ENCODE results near the gene PTPRG. TPM values are rescaled to one million over a fixed set of nuclear protein-coding genes. Genes with fewer than 3 reads are reported as not detected.

Gene PTPRG
- total and polyA plus RNA-seq, 2 donors (not counting 3 experiments of a cell fraction or from before 2014, with no cell fraction given) = 8.9 to 39.1 TPM

- H3K9ac ChIP-seq (replicated peaks; ENCODE audit: extremely low read depth, insufficient read depth, low read length) = no peak overlapping the region
- H2AFZ ChIP-seq (ENCODE audit: low read depth, low read length) = no peak overlapping the region
- no peak for TF ChIP-seq EZH2 (IDR thresholded peaks at IDR 0.05; ENCODE audit: borderline replicate concordance, low read depth, low read length, severe bottlenecking)
- no peak for TF ChIP-seq POLR2AphosphoS5 (IDR thresholded peaks at IDR 0.05; ENCODE audit: insufficient read depth, low read depth, low read length)
- TF ChIP-seq GATA2 (IDR thresholded peaks at IDR 0.05; ENCODE audit: insufficient read depth, insufficient read length, low read depth, low read length) = no peak
- H3K4me2 ChIP-seq (ENCODE audit: insufficient read depth, low read length) = no peak overlapping the region
- no peaks in the 10 kb centered on the region for H3K4me1 ChIP-seq (ENCODE audit: control insufficient read depth, extremely low read depth, insufficient read depth, low read length)
- dilution Hi-C loops (cut with MboI; ENCODE audit: extremely low pct_ligation_motif_present, low sequenced_read_pairs) (no loop called here), intact Hi-C loops (cut with micrococcal nuclease) (no loop called here)
- FAIRE-seq (no peak), DNase-seq (ENCODE audit: low read depth, low spot score) (no peak)
- no peak overlapping the region for H3K4me3 ChIP-seq (replicated peaks in 1 of 3; ENCODE audit: insufficient read depth in 1 of 3, low read depth in 1 of 3, low read length in 3 of 3)
- no peaks in the 10 kb centered on the region for H3K79me2 ChIP-seq (ENCODE audit: control insufficient read depth, insufficient read depth, low read length)
- POLR2A ChIA-PET = no interaction called here
- H3K27ac ChIP-seq (ENCODE audit: insufficient read depth, low read depth, low read length) = no peak overlapping the region
- CTCF ChIA-PET = no interaction called here
- BruUV-seq (replicated peaks) = no TSS peak
- H3K36me3 ChIP-seq (ENCODE audit: control insufficient read depth in 2 of 2, extremely low read depth in 1 of 2, insufficient read depth in 2 of 2, low read length in 2 of 2) = no peaks in the 10 kb centered on the region
- H3K27me3 ChIP-seq (ENCODE audit: control insufficient read depth in 2 of 2, insufficient read depth in 2 of 2, low read length in 2 of 2) = no peaks in the 10 kb centered on the region
- H4K20me1 ChIP-seq (replicated peaks; ENCODE audit: control insufficient read depth, extremely low read depth, insufficient read depth, low read length) = peaks cover 2% of the 10 kb centered on the region
- no peaks in the 10 kb centered on the region for H3K9me1 ChIP-seq (replicated peaks; ENCODE audit: control insufficient read depth, extremely low read depth, insufficient read depth, low read length)
- no peaks in the 10 kb centered on the region for H3K9me3 ChIP-seq (replicated peaks; ENCODE audit: control insufficient read depth, insufficient read depth, low read length)
Observed at GRCh38 chr3:61903074-61903473, 341.7 kb downstream of the PTPRG start.

- Histone ChIP-seq H3K9me1 (replicated peaks; ENCODE audit: control insufficient read depth, extremely low read depth, insufficient read depth, low read length) (no peaks in the 10 kb centered on the region), H3K9ac (replicated peaks; ENCODE audit: extremely low read depth, insufficient read depth, low read length) (no peak overlapping the region), H3K9me3 (replicated peaks; ENCODE audit: control insufficient read depth, insufficient read depth, low read length) (no peaks in the 10 kb centered on the region), H4K20me1 (replicated peaks; ENCODE audit: control insufficient read depth, extremely low read depth, insufficient read depth, low read length) (peaks cover 2% of the 10 kb centered on the region), H3K4me1 (ENCODE audit: control insufficient read depth, extremely low read depth, insufficient read depth, low read length) (no peaks in the 10 kb centered on the region), H3K4me3 (replicated peaks in 1 of 3; ENCODE audit: insufficient read depth in 1 of 3, low read depth in 1 of 3, low read length in 3 of 3) (no peak overlapping the region), H3K27ac (ENCODE audit: insufficient read depth, low read depth, low read length) (no peak overlapping the region), H3K27me3 (ENCODE audit: control insufficient read depth in 2 of 2, insufficient read depth in 2 of 2, low read length in 2 of 2) (no peaks in the 10 kb centered on the region), H2AFZ (ENCODE audit: low read depth, low read length) (no peak overlapping the region), H3K4me2 (ENCODE audit: insufficient read depth, low read length) (no peak overlapping the region), H3K36me3 (ENCODE audit: control insufficient read depth in 2 of 2, extremely low read depth in 1 of 2, insufficient read depth in 2 of 2, low read length in 2 of 2) (no peaks in the 10 kb centered on the region), H3K79me2 (ENCODE audit: control insufficient read depth, insufficient read depth, low read length) (no peaks in the 10 kb centered on the region)
- no TSS peak for BruUV-seq (replicated peaks)
- FAIRE-seq (no peak), DNase-seq (ENCODE audit: low read depth, low spot score) (peak; percentile 34)
- intact Hi-C loops (cut with micrococcal nuclease) (no loop called here), dilution Hi-C loops (cut with MboI; ENCODE audit: extremely low pct_ligation_motif_present, low sequenced_read_pairs) (no loop called here)
- POLR2A ChIA-PET = interaction anchor here (0.5 kb wide), 1 partner anchor 42 kb away, joined by 4 read pairs; no protein-coding TSS in a partner anchor
- CTCF ChIA-PET = interaction anchor here (1.2 to 1.7 kb wide), 3 partner anchors 10 to 146 kb away, joined by 3 to 5 read pairs (median 4); no protein-coding TSS in a partner anchor
- no peak for TF ChIP-seq POLR2AphosphoS5 (IDR thresholded peaks at IDR 0.05; ENCODE audit: insufficient read depth, low read depth, low read length)
- no peak for TF ChIP-seq MYC (IDR thresholded peaks at IDR 0.05; ENCODE audit: low read depth, low read length)
- no peak for TF ChIP-seq JUN (IDR thresholded peaks at IDR 0.05; ENCODE audit: borderline replicate concordance, insufficient read depth, insufficient read length, low read depth)
- TF ChIP-seq FOS (IDR thresholded peaks at IDR 0.05; ENCODE audit: borderline replicate concordance, insufficient read depth, low read length) = no peak
- no peak for TF ChIP-seq GATA2 (IDR thresholded peaks at IDR 0.05; ENCODE audit: insufficient read depth, insufficient read length, low read depth, low read length)
- TF ChIP-seq CTCF (IDR thresholded peaks at IDR 0.05; ENCODE audit: extremely low read depth in 1 of 2, insufficient read depth in 1 of 2, low read depth in 1 of 2, low read length in 2 of 2) = no peak
- no peak for TF ChIP-seq MAX (IDR thresholded peaks at IDR 0.05; ENCODE audit: insufficient read depth, insufficient read length)
- TF ChIP-seq EZH2 (IDR thresholded peaks at IDR 0.05; ENCODE audit: borderline replicate concordance, low read depth, low read length, severe bottlenecking) = no peak
- TF ChIP-seq POLR2A (IDR thresholded peaks at IDR 0.05; ENCODE audit: low read depth, low read length) = no peak
Observed at GRCh38 chr3:61903931-61904657, 342.7 kb downstream of the PTPRG start.
